Measurements from ENCODE around the gene PIGN. TPM values are rescaled to one million over a fixed set of nuclear protein-coding genes. Genes with fewer than 3 reads are reported as not detected.

Gene PIGN
- total and polyA plus RNA-seq, 2 of the 8 experiments (the other 6 are each of a cell fraction or from before 2014, with no cell fraction given): 20.9 to 26.3 TPM

GRCh38 chr18:62236252-62236651 lies 49.4 kb upstream of the PIGN start (continued):
- TF ChIP-seq SIRT6 (IDR thresholded peaks at IDR 0.05; ENCODE audit: low read length): no peak

All from H1 (cell line).